ENCODE measurements around the gene CRYBB1.

GRCh38 chr22:26636296-26636695 lies 18.5 kb upstream of the CRYBB1 start:
- TF ChIP-seq CTCF (IDR thresholded peaks at IDR 0.05) (no peak), POLR2A (IDR thresholded peaks at IDR 0.05) (no peak)
